ENCODE results near the gene ERG.

DNA sequence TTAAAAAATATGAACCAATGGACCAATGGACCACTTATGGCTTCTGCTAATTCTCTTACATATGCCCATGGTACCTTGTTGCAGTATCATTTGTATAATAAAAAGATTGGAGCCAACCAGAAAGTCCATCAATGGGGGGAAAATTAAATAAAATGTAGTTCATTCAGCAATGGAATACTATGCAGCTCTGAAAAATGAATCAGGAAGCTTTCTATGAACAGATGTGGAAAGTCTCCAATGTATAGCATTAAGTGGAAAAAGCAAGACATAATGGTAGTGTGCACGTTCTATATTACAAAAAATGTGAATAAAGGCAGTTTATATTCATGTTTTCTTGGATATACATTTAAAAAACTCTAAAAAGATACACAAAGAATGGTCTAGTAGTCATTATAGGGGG, 140.2 kb downstream of the ERG start:
- TF ChIP-seq POLR2A (IDR thresholded peaks at IDR 0.05) = no peak
- TF ChIP-seq, protein P1, sequence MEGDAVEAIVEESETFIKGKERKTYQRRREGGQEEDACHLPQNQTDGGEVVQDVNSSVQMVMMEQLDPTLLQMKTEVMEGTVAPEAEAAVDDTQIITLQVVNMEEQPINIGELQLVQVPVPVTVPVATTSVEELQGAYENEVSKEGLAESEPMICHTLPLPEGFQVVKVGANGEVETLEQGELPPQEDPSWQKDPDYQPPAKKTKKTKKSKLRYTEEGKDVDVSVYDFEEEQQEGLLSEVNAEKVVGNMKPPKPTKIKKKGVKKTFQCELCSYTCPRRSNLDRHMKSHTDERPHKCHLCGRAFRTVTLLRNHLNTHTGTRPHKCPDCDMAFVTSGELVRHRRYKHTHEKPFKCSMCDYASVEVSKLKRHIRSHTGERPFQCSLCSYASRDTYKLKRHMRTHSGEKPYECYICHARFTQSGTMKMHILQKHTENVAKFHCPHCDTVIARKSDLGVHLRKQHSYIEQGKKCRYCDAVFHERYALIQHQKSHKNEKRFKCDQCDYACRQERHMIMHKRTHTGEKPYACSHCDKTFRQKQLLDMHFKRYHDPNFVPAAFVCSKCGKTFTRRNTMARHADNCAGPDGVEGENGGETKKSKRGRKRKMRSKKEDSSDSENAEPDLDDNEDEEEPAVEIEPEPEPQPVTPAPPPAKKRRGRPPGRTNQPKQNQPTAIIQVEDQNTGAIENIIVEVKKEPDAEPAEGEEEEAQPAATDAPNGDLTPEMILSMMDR (IDR thresholded peaks at IDR 0.05) = no peak

Data from adrenal gland (tissue), 5 donors.